Endodermal cell (in vitro differentiated cells): ENCODE data around the gene DACH1. TPM values are rescaled to one million over a fixed set of nuclear protein-coding genes. Genes with fewer than 3 reads are reported as not detected.

Experiments
- DNase-seq: peaks from one replicate; pipeline ENCODE4 v3.0.0-alpha.2; 2017
- H3K27ac ChIP-seq: 2 replicates; pipeline ENCODE4 v1.5.1; 2013; ENCODE audit warnings: mild to moderate bottlenecking, low read depth, low read length, moderate library complexity
- H3K27me3 ChIP-seq: 2 replicates; pipeline ENCODE4 v1.6.1; 2013; ENCODE audit warnings: mild to moderate bottlenecking, low read length, moderate library complexity; ENCODE audit not compliant: insufficient read depth, control insufficient read depth, poor library complexity, severe bottlenecking
- H3K36me3 ChIP-seq: 2 replicates; pipeline ENCODE4 v1.7.0; 2013; ENCODE audit warnings: mild to moderate bottlenecking, low read length, moderate library complexity; ENCODE audit not compliant: control insufficient read depth, insufficient read depth
- H3K4me1 ChIP-seq: one replicate; pipeline ENCODE4 v1.7.0; 2013; ENCODE audit warnings: low read length; ENCODE audit not compliant: control insufficient read depth, insufficient read depth
- H3K4me3 ChIP-seq: 2 replicates; pipeline ENCODE4 v1.5.1; 2013; ENCODE audit warnings: mild to moderate bottlenecking, low read length, moderate library complexity
- H3K9ac ChIP-seq: 2 replicates; pipeline ENCODE4 v1.6.1; 2013; ENCODE audit warnings: mild to moderate bottlenecking, low read length, moderate library complexity; ENCODE audit not compliant: poor library complexity, severe bottlenecking; ENCODE audit errors: extremely low read depth
- H3K9me3 ChIP-seq: 2 replicates; pipeline ENCODE4 v1.6.1; 2013; ENCODE audit warnings: mild to moderate bottlenecking, low read length, moderate library complexity; ENCODE audit not compliant: control insufficient read depth
- H3K27ac Mint-ChIP-seq: 2 replicates; pipeline ENCODE4 v1.8.0; 2020; ENCODE audit warnings: mixed read lengths
- H3K27me3 Mint-ChIP-seq: 2 replicates; pipeline ENCODE4 v1.8.0; 2021; ENCODE audit warnings: mild to moderate bottlenecking, mixed read lengths; ENCODE audit not compliant: insufficient read depth
- H3K36me3 Mint-ChIP-seq: 2 replicates; pipeline ENCODE4 v1.8.0; 2020; ENCODE audit warnings: low read depth, mixed read lengths
- H3K4me1 Mint-ChIP-seq: 2 replicates; pipeline ENCODE4 v1.8.0; 2020; ENCODE audit warnings: mixed read lengths
- H3K4me3 Mint-ChIP-seq: 2 replicates; pipeline ENCODE4 v1.8.0; 2020; ENCODE audit warnings: mild to moderate bottlenecking, moderate library complexity, mixed read lengths
- H3K9me3 Mint-ChIP-seq: 2 replicates; pipeline ENCODE4 v1.8.0; 2020; ENCODE audit warnings: mild to moderate bottlenecking, mixed read lengths
- WGBS, 2 experiments: methylation state at CpG; one replicate each; pipeline versions ENCODE4 v1.1.5 to v1.1.7; 2013; ENCODE audit warnings: missing lambda C conversion rate in 2 of 2, mixed read lengths in 1 of 2; ENCODE audit not compliant: insufficient coverage in 1 of 2, insufficient read length in 1 of 2; 5-methylcytosine and 5-hydroxymethylcytosine counted together
- total RNA-seq, 2 donors: library from RNA; stranded (reverse); fragmentation: NEBNext Ultra II Directional in 1 of 2; extraction: Animal tissue kit (Norgen Biotek cat#: 25700) in 1 of 2; gene quantifications; 2 replicates in 1 of 2; 3 replicates in 1 of 2; pipeline ENCODE4 v1.2.1, GENCODE V29; 2021
- TF ChIP-seq, protein P1 (sequence below): fragments of 200-600 bp; sonication (generic); conservative IDR thresholded peaks from 2 replicates; pipeline ENCODE4 v1.5.0; 2021; ENCODE audit warnings: antibody characterized with exemption, mild to moderate bottlenecking

Gene DACH1
- total RNA-seq, 2 donors from 2014 or later: 0.81 to 1.2 TPM

DNA sequence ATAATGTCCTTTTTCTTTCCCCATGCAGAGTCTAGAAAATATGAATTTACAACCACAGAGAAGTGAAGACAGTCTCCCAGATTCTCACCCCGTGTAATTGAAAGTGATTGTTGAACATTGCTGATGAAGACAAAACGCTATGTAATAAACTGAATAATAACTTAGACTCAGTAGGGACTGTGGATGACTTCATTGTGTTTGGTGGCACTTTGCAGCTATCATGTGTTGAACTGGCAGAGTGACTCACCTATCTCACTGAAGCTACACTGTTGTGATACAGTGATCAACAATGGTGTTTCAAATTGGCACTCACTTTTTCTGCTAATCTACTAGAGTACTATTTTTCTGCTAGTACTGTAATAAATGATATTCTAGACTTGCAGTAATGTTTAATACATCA, 261.3 kb downstream of the DACH1 start:
- no peaks in the 10 kb centered on the region for H3K9me3 ChIP-seq

GRCh38 chr13:71603255-71603654, 263.7 kb downstream of the DACH1 start:
- H3K36me3 Mint-ChIP-seq: no peaks in the 10 kb centered on the region
- H3K27me3 ChIP-seq: no peaks in the 10 kb centered on the region
- 100% methylated on average over 1 of the region's 2 CpGs for WGBS, 2 experiments
- no peaks in the 10 kb centered on the region for H3K36me3 ChIP-seq
- no peaks in the 10 kb centered on the region for H3K9me3 ChIP-seq
- DNase-seq: no peak
- H3K4me3 ChIP-seq: no peak overlapping the region
- no peak overlapping the region for H3K27ac Mint-ChIP-seq
- H3K4me3 Mint-ChIP-seq: no peak overlapping the region
- H3K4me1 ChIP-seq: no peaks in the 10 kb centered on the region
- no peaks in the 10 kb centered on the region for H3K27me3 Mint-ChIP-seq
- no peak overlapping the region for H3K9ac ChIP-seq
- no peak overlapping the region for H3K27ac ChIP-seq
- TF ChIP-seq, protein P1, sequence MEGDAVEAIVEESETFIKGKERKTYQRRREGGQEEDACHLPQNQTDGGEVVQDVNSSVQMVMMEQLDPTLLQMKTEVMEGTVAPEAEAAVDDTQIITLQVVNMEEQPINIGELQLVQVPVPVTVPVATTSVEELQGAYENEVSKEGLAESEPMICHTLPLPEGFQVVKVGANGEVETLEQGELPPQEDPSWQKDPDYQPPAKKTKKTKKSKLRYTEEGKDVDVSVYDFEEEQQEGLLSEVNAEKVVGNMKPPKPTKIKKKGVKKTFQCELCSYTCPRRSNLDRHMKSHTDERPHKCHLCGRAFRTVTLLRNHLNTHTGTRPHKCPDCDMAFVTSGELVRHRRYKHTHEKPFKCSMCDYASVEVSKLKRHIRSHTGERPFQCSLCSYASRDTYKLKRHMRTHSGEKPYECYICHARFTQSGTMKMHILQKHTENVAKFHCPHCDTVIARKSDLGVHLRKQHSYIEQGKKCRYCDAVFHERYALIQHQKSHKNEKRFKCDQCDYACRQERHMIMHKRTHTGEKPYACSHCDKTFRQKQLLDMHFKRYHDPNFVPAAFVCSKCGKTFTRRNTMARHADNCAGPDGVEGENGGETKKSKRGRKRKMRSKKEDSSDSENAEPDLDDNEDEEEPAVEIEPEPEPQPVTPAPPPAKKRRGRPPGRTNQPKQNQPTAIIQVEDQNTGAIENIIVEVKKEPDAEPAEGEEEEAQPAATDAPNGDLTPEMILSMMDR: no peak
- H3K9me3 Mint-ChIP-seq: no peaks in the 10 kb centered on the region
- H3K4me1 Mint-ChIP-seq: peaks cover 7% of the 10 kb centered on the region

More for the DNA sequence above, 261.3 kb downstream of the DACH1 start:
- 89 to 95% methylated on average over 2 of the region's 2 CpGs for WGBS, 2 experiments
- no peak overlapping the region for H3K4me3 ChIP-seq
- no peaks in the 10 kb centered on the region for H3K36me3 ChIP-seq
- TF ChIP-seq, protein P1: no peak
- H3K27me3 ChIP-seq: no peaks in the 10 kb centered on the region
- no peak overlapping the region for H3K27ac ChIP-seq
- H3K4me1 ChIP-seq: peaks cover under 1% of the 10 kb centered on the region
- no peaks in the 10 kb centered on the region for H3K9me3 Mint-ChIP-seq
- DNase-seq: no peak
- no peak overlapping the region for H3K4me3 Mint-ChIP-seq
- no peaks in the 10 kb centered on the region for H3K27me3 Mint-ChIP-seq
- no peak overlapping the region for H3K27ac Mint-ChIP-seq
- no peaks in the 10 kb centered on the region for H3K36me3 Mint-ChIP-seq
- H3K4me1 Mint-ChIP-seq: peaks cover 9% of the 10 kb centered on the region
- H3K9ac ChIP-seq: no peak overlapping the region

- Histone ChIP-seq H3K27me3 (no peaks in the 10 kb centered on the region), H3K4me1 (no peaks in the 10 kb centered on the region), H3K27ac (peak overlapping the region; percentile 56), H3K36me3 (no peaks in the 10 kb centered on the region), H3K9me3 (no peaks in the 10 kb centered on the region), H3K4me3 (no peak overlapping the region), H3K9ac (no peak overlapping the region)
- H3K9me3 Mint-ChIP-seq: no peaks in the 10 kb centered on the region
- H3K27ac Mint-ChIP-seq: no peak overlapping the region
- H3K27me3 Mint-ChIP-seq: no peaks in the 10 kb centered on the region
- DNase-seq: no peak
- no peaks in the 10 kb centered on the region for H3K36me3 Mint-ChIP-seq
- no peak overlapping the region for H3K4me3 Mint-ChIP-seq
- 68 to 83% methylated on average over 1 to 2 of the region's 3 CpGs for WGBS, 2 experiments
- peaks cover 7% of the 10 kb centered on the region for H3K4me1 Mint-ChIP-seq
- TF ChIP-seq, protein P1: no peak
These were observed 264.7 kb downstream of the DACH1 start for GRCh38 chr13:71602344-71602743.
